GM13977 (cell line): Measurements from ENCODE around the gene KRTAP5-6.

Source experiments
- DNase-seq: peaks from one replicate; pipeline ENCODE4 v3.0.0; 2012; ENCODE audit warnings: low spot score
- in situ Hi-C: fragments of 300-500 bp; cut with MboI; formaldehyde crosslinking; loops from one replicate; pipeline ENCODE4 v1.12.0; 2022; ENCODE audit warnings: low sequenced_read_pairs, low pct_unique_long_range_greater_than_20kb, mixed read lengths, inconsistent platforms; ENCODE audit not compliant: unreplicated experiment
- TF ChIP-seq, protein P1 (sequence below): IDR thresholded peaks from 2 replicates; pipeline ENCODE4 v1.5.1; 2012; ENCODE audit warnings: mild to moderate bottlenecking, control low read depth; ENCODE audit not compliant: insufficient read depth; ENCODE audit errors: extremely low read depth, missing control alignments

The KRTAP5-6 gene

DNA sequence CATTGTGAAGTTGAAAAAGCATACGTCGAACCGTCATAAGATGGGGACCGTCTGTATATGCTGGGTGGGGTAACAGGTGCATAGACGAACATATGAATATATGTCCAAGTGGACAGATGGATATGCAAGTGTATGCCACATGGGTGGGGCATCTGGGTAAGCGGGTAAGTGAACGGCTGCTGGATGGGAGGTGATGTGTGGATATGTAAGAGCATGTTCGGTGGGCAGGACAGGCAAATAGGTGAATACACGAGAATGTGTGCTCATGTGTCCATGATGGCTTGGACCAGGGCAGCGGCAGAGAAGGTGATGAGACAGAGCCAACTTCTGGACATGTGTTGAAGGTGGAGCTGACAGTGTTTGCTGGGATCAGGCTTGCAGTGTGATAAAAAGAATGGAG lies 41.4 kb downstream of the KRTAP5-6 start:
- no peak for DNase-seq
- TF ChIP-seq, protein P1, sequence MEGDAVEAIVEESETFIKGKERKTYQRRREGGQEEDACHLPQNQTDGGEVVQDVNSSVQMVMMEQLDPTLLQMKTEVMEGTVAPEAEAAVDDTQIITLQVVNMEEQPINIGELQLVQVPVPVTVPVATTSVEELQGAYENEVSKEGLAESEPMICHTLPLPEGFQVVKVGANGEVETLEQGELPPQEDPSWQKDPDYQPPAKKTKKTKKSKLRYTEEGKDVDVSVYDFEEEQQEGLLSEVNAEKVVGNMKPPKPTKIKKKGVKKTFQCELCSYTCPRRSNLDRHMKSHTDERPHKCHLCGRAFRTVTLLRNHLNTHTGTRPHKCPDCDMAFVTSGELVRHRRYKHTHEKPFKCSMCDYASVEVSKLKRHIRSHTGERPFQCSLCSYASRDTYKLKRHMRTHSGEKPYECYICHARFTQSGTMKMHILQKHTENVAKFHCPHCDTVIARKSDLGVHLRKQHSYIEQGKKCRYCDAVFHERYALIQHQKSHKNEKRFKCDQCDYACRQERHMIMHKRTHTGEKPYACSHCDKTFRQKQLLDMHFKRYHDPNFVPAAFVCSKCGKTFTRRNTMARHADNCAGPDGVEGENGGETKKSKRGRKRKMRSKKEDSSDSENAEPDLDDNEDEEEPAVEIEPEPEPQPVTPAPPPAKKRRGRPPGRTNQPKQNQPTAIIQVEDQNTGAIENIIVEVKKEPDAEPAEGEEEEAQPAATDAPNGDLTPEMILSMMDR = no peak
- in situ Hi-C loops = no loop called here

DNA sequence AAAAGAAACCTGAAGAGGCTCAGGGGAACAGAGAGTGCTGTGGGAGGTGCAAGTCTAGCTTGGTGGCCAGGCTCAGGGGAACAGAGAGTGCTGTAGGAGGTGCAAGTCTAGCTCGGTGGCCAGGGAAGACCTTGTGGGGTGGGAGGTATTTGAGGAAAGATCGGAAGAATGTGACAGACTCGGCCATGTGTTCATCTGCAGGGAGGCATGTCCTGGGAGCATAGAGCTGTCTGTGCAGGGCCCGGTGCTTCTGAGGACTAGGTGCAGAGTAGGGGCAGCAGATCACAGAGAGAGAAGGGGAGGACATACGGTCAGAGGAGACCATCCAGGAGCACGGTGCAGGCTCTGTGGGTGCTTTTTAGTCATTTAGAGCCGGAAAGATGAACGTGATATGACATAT lies 42.6 kb downstream of the KRTAP5-6 start:
- TF ChIP-seq, protein P1 = no peak
- in situ Hi-C loops = no loop called here
- no peak for DNase-seq

DNA sequence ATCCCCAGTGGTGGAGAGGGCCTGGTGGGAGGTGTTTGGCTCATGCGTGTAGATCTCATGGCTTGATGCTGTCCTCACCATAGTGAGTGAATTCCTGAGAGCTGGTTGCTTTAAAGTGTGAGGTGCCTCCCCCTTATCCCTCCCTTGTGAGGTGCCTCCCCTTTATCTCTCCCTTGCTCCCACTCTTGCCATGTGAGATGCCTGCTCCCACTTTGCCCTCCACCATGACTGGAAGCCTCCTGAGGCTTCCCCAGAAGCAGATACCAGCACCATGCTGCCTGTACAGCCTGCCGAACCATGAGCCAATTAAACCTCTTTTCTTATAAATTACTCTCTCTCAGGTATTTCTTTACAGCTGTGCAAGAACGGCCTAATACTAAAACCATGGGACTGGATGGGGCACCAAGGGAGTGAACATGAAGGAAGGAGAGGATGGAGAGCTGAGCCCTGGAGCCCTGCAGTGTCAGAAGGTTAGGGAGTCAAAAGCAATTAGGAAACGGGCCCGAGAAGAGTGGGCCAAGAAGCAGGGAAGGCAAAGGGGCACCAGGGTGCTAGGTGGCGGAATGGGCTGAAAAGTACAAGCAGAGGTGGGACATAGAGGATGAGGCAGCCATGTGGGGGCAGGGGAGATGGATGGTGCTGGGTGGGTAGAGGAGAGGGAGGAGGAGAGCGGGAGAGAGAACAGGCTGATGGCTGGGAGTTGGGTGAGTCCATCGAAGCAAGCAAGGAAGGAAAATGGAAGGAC lies 44.0 kb downstream of the KRTAP5-6 start:
- no peak for DNase-seq
- TF ChIP-seq, protein P1 = no peak
- in situ Hi-C loops = no loop called here

- TF ChIP-seq, protein P1 = no peak
- in situ Hi-C loops = no loop called here
- DNase-seq = no peak
These were observed 44.7 kb downstream of the KRTAP5-6 start for GRCh38 chr11:1741741-1742140.

DNA sequence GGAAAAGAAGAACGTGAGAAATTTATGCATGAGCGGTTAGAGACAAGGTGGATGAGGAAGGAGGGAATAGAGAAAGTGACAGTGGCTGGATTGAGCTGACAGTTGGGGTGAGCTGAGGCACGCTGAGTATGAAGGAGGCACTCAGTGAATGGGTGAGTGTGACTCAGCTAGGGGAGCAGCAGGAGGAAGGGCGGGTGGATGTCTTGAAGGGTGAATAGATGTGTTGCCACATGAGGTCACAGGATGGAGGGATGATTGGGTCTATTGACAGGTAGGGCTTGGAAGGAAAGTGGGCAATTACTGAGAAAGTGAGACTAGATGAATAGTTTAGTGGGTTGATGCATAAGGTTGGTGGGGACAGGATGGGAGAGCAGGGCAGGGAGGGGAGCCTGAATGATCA lies 45.4 kb downstream of the KRTAP5-6 start:
- in situ Hi-C loops = no loop called here

GRCh38 chr11:1742869-1743584 lies 46.0 kb downstream of the KRTAP5-6 start:
- TF ChIP-seq, protein P1 = no peak
- DNase-seq = no peak
- in situ Hi-C loops = no loop called here

More for the DNA sequence above, 45.4 kb downstream of the KRTAP5-6 start:
- TF ChIP-seq, protein P1 = no peak
- DNase-seq = no peak
